ENCODE measurements around the gene ACTR3.
A peak's percentile ranks its signal among the peaks of the same experiment; 100 is the strongest.
"Not testable (repeated sequence)": the region's sequence is repeated elsewhere in the genome, so short reads cannot be mapped to it uniquely, and the experiment has no call there.

The ACTR3 gene

DNA sequence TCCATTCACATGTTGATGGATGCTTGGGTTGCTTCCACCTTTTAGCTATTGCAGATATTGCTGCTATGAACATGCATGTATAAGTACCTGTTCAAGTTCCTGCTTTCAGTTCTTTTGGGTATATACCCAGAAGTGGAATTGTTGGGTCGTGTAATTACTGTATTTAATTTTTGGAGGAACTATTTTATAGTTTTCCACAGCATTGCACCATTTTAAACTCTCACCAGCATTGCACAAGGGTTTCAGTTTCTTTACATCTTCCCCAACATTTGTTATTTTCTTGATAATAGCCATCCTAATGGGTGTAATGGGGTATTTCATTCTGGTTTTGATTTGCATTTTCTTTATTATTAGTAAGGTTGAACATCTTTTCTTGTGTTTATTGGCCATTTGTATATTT is 16.0 kb downstream of the ACTR3 start:
- no peak for DNase-seq (ENCODE audit: low read depth, low spot score)

DNA sequence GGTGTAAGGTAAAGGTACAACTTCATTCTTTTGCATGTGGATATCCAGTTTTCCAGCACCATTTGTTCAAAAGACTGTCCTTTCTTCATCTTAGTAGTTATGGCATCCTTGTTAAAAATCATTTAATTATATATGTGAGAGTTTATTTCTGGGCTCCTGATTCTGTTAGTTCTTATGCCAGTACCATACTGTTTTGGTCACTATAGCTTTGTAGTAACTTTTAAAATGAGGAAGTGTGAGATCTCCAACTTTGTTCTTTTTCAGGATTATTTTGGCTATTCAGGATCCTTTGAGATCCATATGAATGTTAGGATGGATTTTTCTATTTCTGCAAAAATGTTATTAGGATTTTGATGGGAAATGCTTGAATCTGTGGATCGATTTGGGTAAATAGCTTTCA is 16.8 kb downstream of the ACTR3 start:
- no peak for DNase-seq (ENCODE audit: low read depth, low spot score)

DNA sequence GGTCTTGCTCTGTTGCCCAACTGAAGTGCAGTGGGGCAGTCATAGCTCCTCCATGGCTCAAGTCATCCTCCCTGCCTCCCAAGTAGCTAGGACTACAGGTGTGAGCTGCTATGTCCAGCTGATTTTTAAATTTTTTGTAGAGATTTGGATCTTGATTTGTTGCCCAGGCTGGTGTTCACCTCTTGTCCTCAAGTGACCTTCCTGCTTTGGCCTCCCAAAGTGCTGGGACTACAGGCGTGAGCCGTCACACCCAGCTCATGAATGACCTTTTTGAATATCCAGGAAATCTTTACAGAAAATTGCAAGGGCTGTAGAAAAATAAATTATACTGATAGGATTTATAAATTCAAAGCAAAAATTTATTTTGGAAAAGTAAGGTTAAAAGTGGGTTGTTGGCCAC is 17.4 kb downstream of the ACTR3 start:
- DNase-seq (ENCODE audit: low read depth, low spot score) = no peak

DNA sequence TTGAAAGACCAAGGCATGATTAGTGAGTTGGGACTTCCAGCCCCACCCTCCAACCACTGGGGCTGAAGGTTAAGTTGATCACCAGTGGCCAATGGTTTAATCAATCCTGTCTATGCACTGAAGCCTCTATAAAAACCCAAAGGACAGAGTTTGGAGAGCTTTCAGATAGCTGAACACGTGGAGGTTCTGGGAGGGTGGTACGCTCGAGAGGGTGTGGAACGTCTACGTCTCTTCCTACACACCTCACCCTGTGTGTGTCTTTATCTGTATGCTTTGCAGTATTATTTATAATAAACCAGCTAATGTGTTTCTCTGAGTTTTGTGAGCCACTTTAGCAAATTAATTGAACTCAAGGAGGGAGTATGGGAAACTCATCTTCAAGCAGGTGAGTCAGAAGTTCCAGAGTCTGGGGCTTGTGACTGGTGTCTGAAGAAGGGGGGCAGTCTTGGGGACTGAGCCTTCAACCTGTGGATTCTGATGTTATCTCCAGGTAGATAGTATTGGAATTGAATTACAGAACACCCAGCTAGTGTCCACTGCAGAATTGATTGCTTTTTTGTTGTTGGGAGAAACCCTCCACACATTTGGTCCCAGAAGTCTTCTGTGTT is 20.3 kb downstream of the ACTR3 start:
- no peak for DNase-seq (ENCODE audit: low read depth, low spot score)

DNA sequence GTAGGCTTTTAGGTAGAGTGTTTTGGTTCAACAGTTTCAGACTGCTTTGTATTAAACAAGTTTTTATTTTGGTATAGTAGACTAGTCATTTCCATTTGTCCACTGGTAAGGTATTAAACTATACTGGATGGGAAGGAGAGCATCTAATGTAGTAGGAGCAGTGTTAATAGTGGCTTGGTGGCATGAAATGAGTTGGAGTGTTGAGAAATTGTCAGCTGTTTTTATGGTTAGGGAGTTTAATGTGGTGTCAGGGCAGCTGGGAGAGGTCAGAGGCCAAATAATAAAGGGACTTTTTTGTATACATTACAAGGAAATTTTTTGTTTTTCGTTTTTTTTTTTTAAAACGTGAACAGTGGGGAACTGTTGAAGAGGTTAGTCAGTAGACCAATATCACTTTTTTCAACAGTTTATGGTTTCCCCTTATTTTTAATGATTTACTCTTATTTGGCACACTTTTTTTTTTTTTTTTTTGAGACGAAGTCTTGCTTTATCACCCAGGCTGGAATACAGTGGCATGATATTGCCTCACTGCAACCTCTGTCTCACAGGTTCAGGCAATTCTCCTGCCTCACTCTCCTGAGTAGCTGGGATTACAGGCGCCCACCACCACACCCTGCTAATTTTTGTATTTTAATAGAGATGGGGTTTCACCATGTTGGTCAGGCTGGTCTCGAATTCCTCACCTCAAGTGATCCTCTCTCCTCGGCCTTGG is 21.2 kb downstream of the ACTR3 start:
- DNase-seq (ENCODE audit: low read depth, low spot score) = no peak

DNA sequence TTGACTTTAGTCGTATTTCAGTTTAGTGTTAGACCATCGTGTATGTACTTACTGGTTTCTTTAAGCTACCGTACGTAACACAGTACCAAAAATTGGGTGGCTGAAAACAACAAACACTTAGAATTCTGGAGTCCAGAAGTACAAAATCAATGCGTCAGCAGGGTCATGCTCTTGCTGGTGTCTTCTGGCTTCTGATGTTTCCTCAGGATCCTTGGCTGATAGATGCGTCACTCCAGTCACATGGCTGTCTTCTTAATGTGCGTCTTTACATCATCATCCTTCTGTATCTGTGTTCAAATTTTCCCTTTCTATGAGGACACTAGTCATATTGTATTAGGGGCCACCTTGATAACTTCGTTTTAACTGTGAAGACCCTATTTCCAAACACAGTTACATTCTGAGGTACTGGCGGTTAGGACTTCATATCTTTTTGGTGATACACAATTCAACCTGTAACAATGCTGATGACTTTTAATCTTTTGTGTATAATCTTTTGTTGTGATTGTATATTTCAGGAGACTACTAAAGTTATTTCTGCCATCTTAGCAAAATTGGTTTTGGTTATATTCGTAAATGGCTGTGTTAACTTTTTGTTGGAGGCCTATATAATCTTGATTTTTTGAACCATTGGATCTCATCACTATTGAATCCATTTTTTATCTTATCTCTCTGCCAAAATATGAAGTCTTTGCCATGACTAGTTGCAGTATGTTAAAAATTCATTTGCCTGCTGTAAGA is 25.4 kb downstream of the ACTR3 start:
- no peak for DNase-seq (ENCODE audit: low read depth, low spot score)

DNA sequence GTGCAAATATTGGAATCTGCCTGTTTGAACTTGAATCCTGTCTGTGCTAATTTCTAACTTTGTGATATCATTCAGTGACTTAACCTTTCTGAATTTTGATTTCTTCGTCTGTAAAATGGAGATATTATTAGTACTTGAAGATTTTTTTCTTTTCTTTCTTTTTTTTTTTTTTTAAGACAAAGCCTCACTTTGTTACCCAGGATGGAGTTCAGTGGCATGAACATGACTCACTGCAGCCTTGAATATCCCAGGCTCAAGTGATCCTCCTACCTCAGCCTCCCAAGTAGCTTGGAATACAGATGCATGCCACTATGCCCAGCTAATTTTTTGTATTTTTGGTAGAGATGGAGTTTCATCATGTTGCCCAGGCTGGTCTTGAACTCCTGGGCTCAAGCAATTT is 28.3 kb downstream of the ACTR3 start:
- DNase-seq (ENCODE audit: low read depth, low spot score) = no peak

DNA sequence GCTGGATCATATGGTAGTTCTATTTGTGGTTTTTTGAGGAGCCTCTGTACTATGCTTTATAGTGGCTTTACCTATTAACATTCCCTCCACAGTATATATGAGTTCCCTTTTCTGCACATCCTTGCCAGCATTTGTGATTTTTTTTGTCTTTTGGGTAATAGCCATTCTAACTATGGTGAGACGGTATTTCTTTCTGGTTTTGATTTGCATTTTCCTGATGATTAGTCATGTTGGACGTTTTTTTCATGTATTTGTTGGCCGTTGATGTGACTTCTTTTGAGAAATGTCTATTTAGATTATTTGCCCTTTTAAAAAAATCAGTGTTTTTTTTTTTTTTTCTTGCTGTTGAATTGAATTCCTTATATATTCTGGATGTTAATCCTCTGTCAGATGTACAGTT is 31.1 kb downstream of the ACTR3 start:
- DNase-seq (ENCODE audit: low read depth, low spot score) = peak; percentile 44

DNA sequence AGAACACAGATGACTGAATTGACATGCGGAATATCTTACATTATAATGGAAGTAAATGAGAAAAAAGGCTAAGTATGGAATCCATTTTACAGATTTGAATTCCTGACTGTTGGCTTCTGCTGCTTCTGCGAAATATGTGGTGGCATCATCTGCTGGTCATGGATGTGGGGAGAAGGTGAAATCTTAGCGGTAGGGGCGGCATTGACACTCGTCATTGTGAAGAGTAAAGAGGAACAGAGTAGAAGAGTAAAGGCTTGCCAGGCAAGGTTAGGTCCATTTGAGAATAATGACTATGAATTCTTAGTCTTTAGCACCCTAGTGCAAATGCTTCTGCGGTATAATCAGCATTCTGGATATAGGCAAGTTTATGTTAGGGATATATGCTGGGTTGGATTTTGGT is 32.4 kb downstream of the ACTR3 start:
- DNase-seq (ENCODE audit: low read depth, low spot score) = no peak

DNA sequence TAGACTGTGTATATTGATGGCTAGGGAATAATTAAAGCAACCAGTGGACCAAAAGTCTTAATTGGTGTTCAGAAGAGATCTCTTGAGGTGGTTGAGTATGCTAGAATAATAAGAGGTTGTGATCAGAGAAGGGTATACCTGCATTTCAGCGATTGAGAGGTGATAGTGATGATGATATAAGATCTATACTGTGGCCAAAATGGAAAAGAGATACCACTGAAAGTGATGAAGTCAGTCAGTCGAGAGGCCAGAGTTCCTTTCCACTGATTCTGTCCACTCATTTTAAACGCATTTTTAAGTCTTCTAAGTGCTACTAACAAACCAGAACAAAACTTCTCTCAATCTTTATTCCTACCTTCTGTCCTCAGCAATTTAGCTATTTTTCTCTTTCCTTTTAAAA is 32.9 kb downstream of the ACTR3 start:
- no peak for DNase-seq (ENCODE audit: low read depth, low spot score)

DNA sequence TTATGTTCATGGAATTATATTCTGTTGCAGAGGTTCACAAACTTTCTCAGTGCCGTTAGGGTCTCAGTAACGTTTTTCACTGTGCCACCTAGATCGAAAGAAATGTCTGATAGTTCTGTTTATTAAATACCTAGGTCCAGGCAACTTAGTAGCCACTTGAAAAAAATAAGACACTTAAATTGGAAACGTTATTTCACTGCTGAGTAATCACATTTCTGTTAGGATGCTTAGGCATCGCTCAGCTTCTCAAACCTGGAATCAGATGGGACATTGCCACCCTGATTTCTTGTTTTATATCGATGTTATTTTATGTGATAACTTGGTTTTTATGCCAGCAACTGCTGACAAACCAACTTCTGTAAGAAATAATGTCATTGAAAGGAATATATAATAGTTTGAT is 36.0 kb downstream of the ACTR3 start:
- no peak for DNase-seq (ENCODE audit: low read depth, low spot score)

DNA sequence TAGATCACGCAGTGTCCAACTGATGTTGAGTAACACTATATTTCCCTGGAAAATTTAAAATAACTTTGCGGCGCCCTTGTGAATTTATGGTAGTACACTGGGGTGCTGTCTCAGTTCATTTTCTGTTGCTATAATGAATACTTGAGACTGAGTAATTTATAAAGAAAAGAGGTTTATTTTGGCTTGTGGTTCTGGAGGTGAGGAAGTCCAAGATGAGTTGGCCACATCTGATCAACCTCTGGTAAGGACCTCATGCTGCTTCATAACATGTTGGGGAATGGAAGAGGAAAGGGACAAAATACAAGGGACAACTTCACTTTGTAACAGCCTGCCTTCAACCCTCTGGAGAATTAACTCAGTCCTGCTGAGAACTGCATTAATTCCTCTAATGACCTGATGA is 36.4 kb downstream of the ACTR3 start:
- no peak for DNase-seq (ENCODE audit: low read depth, low spot score)

DNA sequence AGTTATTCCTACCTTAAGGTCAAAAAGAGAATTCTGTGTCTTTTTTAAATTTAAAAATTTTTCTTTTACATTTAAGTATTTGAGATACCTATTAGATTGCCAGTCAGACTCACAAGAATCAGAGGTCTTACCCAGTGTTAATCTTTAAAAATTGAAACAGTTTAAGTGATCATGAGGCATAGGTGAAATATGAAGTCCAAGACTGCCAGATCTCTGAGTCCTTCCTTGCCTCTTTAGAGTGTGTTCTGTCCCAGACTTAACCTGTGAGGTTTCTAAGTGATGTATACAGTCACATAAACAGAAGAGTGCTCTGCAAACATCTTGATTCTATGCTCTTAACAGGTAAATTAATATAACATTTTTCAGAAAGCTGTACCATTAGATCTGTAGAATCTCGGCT is 40.6 kb downstream of the ACTR3 start:
- no peak for DNase-seq (ENCODE audit: low read depth, low spot score)

DNA sequence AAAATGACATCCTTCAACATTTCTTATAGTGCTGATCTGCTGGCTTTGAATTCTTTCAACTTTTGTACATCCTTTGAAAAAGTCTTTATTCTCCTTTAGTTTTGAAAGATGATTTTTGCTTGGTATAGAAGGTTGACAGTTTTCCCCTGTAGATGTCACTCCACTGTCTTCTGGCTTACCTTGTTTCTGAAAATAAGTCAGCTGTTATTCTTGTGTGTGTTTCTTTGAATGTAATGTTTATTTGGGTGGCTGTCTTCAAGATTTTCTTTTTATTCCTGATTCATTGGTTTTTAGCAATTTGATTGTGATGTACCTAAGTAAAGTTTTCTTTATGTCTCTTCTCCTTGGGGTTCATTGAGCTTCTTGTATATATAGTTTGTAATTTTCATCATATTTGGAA is 47.6 kb downstream of the ACTR3 start:
- no peak for DNase-seq (ENCODE audit: low read depth, low spot score)

DNA sequence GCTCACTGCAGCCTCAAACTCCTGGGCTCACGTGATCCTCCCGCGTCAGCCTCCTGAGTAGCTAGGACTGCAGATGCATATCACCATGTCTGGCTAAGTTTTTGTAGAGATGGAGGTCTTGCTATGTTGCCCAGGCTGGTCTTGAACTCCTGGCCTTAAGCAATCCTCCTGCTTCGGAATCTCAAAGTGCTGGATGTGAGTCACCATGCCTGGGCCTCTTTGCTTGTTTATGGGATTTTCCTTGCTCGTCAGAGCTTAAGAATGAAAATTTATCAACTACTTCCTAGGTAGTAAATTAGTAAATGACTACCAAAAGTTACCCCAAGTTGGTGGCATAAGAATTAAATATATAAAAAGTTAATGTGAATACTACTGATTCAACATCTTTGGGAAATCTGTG is 51.0 kb downstream of the ACTR3 start:
- DNase-seq (ENCODE audit: low read depth, low spot score) = no peak

DNA sequence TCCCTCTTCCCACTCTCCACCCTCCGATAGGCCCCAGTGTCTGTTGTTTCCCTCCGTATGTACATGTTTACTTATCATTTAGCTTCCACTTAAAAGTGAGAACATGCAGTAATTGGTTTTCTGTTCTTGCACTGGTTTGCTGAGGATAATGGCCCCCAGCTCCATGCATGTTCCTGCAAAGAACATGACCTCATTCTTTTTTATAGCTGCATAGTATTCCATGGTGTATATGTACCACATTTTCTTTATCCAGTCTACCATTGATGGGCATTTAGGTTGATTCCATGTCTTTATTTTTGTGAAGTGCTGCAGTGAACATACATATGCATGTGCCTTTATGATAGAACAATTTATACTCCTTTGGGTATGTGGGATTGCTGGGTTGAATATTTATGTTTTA is 55.9 kb downstream of the ACTR3 start:
- not testable (repeated sequence) for DNase-seq (ENCODE audit: low read depth, low spot score)

DNA sequence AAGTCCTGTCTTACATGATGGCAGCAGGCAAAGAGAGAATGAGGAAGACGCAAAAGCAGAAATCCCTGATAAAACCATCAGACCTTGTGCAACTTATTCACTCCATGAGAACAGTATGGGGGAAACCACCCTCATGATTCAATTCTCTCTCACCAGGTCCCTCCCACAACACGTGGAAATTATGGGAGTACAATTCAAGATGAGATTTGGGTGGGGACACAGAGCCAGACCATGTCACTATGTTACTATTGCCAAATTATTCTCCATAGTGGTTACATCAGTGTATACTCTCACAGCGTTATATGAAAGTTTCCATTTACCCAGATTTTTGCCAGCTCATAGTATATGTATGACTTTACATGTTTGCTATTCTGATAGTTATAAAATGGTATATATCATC is 61.0 kb downstream of the ACTR3 start:
- DNase-seq (ENCODE audit: low read depth, low spot score) = not testable (repeated sequence)

DNA sequence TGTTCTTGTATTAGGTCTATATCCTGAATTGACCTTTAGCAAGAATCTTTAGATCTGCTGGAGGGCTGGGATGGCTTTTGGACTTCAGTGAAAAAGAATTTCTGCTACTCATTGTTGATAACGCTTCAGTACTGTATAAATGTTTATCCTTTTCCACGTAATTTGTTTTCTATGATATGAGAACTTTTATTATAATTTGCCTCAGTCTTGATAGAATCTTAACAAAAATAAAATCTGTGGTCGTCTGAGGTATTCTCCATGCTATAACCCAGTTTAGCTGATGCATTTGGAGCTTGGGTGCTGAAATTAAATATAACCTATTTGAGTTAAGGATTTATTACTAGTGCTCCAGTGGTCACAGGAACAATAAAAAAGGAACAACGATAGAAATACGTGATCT is 71.1 kb downstream of the ACTR3 start:
- no peak for DNase-seq (ENCODE audit: low read depth, low spot score)

DNA sequence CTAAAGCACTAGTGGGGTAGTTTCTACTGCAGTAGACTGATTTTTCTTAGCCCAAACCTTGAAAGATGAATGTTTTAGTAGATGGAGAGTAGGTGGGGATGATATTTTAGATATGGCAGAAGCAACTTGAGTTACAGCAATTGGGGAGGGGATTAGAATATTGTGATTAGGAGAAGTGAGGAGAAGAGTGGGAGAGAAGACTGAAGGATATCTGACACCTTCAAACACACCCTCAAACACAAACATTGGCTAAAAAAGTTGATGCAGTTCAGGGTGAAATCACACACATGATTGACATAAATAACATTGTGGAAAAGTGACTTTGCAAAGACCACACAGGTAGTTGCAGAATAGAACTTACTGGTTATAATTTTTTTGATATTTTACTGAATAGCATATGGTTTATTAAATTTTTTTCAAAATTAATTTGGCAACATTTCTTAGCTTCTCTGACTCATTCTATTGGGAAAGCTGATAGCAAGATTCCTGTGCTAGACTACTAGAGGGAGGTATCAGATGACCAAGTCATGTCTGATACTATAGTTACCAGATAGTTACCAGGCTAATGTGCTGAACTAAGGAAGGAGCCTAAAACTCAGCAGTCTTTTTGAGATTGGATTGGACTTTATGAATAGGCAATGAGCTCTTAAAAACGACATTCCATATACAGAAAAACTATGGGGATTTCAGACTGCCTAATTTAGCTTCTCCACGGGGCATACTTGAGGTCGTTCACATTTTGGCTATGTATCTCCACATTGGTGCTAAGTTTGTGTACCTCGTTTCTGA is 73.0 kb downstream of the ACTR3 start:
- peak; percentile 41 for DNase-seq (ENCODE audit: low read depth, low spot score)

DNA sequence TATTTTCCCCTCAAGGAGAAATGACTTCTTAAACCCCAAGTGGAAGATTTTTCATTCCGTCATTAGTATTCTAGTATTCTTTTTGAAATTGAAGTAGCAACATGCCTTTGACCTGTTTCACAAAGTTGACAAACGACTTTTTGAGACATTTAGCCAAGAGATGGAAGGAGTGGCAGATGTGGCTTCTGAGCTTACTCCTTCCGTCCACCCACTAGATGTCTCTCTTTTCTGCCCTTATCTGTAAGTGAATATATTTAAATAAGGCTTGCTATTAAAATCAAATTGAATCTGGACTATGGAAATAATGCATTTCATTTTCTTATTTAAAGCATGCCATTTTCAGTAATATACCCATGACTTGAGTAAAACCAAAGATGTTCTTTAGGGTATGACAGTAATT is 74.1 kb downstream of the ACTR3 start:
- DNase-seq (ENCODE audit: low read depth, low spot score) = no peak

DNA sequence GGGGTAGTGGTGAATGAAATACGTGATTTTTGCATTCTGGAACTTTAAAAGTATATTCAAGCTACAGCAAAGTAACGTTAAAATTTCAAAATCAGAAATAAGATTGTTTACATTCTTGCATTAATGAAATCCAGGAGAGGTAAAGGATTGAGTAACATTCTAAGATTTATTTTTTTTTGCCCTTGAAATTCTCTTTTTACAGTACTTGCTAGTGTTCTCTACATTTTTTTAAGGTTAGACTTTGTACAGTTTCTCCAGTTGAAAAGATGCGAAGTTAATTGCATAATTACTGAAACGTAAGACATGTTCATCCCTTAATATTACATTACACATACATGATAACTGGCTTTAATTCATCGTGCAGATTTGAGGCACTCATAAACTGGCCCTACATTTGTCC is 74.5 kb downstream of the ACTR3 start:
- DNase-seq (ENCODE audit: low read depth, low spot score) = no peak

DNA sequence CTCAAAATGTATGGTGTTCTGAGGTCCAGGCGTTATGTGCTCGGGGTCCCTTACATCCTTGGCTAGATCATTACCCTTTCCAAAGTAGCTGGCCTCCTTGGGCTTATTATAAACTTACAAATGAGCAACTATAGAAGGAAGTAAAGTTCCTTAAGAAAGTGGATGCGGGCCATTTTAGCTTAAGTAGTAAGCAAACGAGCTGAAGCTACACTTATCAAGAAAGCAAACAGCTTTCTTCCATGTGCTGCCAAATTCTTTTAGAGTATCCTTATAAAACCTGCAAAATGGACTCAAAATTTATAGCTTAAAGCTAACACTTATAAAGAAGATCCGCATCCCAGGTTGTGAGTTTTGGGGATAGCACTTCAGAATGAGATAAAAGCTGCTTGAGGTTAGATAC is 75.3 kb downstream of the ACTR3 start:
- no peak for DNase-seq (ENCODE audit: low read depth, low spot score)

Measured in astrocyte of the hippocampus (primary cell).